Right renal cortex interstitium (tissue), 3 donors: Measurements from ENCODE around the gene BCL2L11. TPM values are rescaled to one million over a fixed set of nuclear protein-coding genes. Genes with fewer than 3 reads are reported as not detected.
A peak's percentile ranks its signal among the peaks of the same experiment; 100 is the strongest.
"Not testable (repeated sequence)": the region's sequence is repeated elsewhere in the genome, so short reads cannot be mapped to it uniquely, and the experiment has no call there.

Experiments
- DNase-seq, 3 donors: peaks; one replicate each; pipeline ENCODE4 v3.0.0-alpha.2; 2013; ENCODE audit warnings: low read depth in 3 of 3, low spot score in 2 of 3
- polyA plus RNA-seq, 3 donors: library from polyadenylated mRNA; unstranded; fragments of 120-200 nt; gene quantifications; one replicate each; pipeline ENCODE4 v1.2.1, GENCODE V29; 2013; ENCODE audit not compliant: insufficient read length in 3 of 3

Gene BCL2L11
- polyA plus RNA-seq = 10 to 100 TPM; 16.1 to 19.3 (median 17.8) TPM

- peak in 2 of 3 donors; percentile 55 to 78 for DNase-seq
These were observed at the start of gene BCL2L11 for GRCh38 chr2:111120253-111121027. BCL2L11 (plus strand) TSS chr2:111120914; CDS start chr2:111123746, 2,832 bp downstream.

DNA sequence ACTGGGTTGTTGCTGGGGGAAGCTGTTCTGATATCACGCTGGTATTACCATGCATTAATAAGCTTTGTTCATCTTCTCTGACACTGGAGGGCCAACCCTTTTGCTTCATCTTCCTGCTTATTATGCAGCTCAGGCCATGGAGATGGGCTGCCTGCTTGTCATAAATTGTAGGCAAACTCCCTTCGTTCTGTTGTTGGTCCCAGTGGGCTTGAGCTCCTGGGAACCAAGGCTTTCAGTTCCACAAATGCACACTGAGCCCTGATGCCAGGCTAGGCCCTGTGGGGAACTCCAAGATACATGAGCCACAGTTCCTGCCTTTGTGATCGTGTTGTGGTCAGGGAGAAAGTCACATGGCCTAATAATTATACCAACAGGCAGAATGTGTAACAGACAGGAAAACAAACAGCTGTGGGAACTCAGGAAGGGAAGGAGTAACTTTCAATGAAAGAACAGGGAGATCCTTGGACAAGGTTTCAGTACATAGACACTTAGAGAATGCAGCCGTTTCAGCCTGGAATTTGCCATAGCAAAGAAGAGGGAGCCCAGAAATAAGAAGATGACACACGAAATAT lies 49.0 kb upstream of the BCL2L11 start:
- no peak for DNase-seq

DNA sequence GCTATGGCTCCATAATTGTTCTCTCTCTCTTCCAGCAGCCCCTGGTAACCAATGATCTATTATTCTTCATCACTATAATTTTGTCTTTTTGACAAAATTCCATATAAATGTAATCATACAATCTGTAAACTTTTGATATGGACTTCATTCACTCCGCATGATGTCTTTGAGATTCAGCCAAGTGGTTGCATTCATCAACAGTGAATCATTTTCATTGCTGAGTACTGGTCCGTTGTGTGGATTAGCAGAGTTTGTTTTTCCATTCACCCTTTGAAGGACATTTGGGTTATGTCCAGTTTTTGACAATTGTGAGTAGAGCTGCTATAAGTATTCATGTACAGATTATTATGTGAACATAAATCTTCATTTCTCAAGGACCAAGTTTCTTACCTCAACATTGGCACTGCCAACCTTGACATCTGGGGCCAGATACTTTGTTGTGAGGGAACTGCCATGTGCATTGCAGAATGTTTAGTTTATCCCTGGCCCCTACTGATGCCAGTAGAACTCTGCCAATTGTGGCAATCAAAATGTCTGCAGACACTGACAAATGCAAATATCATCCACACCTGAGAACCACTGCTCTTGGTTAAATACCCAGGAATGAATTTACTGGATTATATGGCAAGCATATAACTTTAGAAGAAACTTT lies 48.4 kb upstream of the BCL2L11 start:
- no peak for DNase-seq

DNA sequence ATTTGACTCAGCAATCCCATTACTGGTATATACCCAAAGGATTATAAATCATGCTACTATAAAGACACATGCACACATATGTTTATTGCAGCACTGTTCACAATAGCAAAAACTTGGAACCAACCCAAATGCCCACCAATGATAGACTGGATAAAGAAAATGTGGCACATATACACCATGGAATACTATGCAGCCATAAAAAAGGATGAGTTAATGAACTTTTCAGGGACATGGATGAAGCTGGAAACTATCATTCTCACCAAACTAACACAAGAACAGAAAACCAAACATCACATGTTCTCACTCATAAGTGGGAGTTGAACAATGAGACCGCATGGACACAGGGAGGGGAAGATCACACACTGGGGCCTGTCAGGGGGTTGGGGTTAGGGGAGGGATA lies 38.1 kb upstream of the BCL2L11 start:
- not testable (repeated sequence) for DNase-seq

DNA sequence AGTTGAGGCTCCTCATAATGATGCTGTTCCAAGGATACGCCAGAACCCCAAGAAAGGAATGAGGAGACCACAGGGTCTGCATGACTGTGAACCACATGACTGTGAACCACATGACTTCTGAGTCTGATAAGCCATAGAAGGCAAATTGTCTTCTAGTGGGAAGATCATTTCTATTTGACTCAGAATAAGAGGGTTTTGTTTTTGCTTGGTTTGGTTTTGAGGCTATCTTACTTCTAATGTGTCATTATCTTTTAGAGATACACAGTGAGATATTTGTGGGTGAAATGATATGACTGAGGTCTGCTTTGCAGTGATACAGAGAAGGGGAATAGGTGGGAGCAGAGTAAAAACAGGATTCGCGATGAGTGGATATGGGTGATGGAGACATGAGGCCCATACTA lies 28.9 kb upstream of the BCL2L11 start:
- DNase-seq = no peak

DNA sequence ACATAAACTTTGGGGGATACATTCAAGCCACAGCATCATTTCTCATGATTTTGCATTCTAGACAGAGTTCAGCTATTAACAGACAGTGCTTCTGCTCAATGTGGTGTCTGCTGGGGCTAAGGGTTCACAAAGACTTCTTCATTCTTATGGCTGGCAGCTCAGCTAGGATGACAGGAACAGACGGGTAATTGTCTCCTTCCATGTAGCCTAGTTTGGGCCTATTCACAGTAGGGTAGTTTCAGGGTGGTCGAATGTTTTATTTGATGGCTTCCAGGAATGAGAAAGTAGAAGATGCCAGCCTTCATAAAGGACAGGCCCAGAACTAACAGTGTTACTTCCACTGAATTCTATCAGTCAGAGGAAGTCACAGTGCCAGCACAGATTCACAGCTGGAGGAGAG lies 26.0 kb upstream of the BCL2L11 start:
- no peak for DNase-seq

- no peak for DNase-seq
These were observed 25.3 kb upstream of the BCL2L11 start for GRCh38 chr2:111095434-111095833.

GRCh38 chr2:111099402-111099801 lies 21.3 kb upstream of the BCL2L11 start:
- no peak for DNase-seq

GRCh38 chr2:111100087-111100764 lies 20.5 kb upstream of the BCL2L11 start:
- DNase-seq = no peak

- no peak for DNase-seq
These were observed 19.9 kb upstream of the BCL2L11 start for GRCh38 chr2:111100765-111101162.

GRCh38 chr2:111101592-111101991 lies 19.1 kb upstream of the BCL2L11 start:
- DNase-seq = no peak

DNA sequence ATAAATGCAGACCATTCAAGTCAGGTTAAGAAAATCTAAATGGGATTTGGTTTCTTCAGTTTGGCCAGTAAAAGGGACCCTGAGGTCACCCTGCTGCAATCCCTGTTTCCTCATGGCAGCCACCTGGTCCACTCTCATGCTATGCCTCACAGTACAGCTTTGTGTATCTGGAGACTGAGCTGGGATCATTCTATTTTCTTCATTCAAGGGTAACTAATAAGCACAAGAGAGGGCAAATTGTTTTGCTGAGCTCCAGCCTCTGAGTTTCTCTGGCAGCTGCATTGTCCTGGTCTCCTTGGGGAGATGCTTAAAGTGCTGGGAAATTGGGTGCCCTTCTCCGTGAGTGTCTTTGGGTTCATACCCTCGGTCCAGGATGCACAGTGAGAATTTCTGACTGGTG lies 18.5 kb upstream of the BCL2L11 start:
- no peak for DNase-seq

- no peak for DNase-seq
These were observed 14.8 kb upstream of the BCL2L11 start for GRCh38 chr2:111105926-111106325.

GRCh38 chr2:111106706-111107105 lies 14.0 kb upstream of the BCL2L11 start:
- no peak for DNase-seq

- no peak for DNase-seq
These were observed 11.9 kb upstream of the BCL2L11 start for GRCh38 chr2:111108745-111109271.

DNA sequence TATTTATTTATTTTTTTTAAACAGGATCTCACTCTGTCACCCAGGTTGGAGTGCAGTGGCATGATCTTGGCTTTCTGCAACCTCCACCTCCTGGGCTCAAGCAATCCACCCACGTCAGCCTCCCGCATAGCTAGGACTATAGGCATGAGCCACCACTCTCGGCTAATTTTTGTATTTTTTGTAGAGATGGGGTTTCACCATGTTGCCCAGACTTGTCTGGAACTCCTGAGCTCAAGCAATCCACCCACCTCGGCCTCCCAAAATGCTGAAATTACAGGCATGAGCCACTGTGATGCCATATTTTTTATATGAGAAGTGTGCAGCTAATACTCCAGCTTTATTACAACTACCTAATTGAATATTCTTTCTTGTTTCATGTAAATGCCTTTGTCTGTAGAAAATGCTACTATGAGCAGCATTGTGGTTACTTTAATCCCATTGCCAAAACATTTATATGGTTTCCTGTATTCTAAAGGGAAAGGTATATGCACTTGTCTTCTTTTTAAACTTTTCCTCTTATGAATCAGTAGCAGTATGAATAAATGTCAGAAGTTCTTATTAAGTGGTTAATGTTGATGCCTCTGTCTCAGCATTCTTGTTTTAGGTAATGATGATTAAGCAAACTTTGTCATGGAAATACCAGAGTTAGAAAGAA lies 9.5 kb upstream of the BCL2L11 start:
- DNase-seq = no peak

DNA sequence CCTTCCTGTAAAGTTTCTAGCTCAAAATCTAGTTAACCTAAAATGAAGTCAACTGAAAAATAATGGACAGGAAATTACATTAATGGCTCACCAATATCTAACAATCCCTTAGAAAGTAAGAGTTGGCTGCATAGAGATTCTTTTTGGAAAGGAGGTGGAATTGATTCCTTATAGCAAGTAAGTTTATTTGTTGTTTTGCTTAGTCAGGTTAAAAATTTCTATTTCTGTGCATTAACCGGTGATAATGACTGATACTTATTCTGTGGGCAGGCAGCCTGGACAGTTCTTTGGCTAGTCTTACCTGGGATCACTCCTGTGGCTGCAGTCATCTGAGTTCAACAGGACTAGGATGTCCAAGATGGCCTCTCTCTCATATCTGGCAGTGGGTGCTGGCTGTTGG lies 6.9 kb upstream of the BCL2L11 start:
- no peak for DNase-seq

- no peak for DNase-seq
These were observed 4.5 kb upstream of the BCL2L11 start for GRCh38 chr2:111116011-111116746.

GRCh38 chr2:111116843-111117597 lies 3.7 kb upstream of the BCL2L11 start:
- DNase-seq = peak; percentile 49 to 67 (median 54)
